ENCODE data around the gene ASCC2. TPM values are rescaled to one million over a fixed set of nuclear protein-coding genes. Genes with fewer than 3 reads are reported as not detected.

Gene ASCC2
- total and polyA plus RNA-seq, 12 donors, result 44.8 to 153 (median 74.7) TPM

DNA sequence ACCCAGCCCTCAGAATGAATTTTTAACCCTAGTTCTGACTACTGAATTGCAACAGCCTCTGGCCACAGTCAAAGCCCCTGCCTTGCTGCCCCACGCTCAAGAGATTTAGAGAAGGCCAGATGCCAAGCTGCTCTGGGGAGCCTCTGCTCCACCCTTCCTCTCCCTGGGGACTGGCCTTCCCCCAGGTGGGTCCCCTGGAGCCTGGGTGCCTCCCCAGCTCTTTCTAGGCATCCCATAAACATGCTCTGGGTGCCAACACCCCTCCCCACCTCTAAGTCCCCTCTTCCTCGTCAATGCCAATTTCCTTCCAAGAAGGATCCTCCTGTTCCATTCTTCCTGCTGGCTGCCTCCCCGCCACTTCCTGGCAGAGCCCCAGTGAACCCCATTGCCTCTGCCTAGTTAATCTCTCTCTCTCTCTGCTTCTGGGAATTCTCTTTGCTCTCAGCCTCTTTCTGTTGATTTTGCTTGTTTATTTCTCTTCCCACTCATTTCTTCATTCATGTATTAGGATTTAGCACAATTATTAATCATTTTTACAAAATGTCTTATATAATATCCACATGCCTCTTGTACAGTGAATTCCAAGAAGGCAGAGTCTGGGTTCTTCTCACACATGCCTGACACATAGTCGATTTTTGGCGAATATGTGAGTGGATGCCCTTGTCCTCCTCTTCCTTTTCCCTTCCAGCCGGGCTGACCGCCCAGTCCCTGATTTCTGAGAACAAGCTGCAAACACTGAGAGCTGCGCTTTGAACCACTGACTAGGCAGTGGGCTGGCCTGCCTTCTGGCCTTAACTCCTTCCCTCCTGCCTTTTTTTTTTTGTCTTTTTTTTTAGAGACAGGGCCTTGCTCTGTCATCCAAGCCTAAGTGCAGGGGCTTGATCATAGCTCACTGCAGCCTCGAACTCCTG lies 53.4 kb downstream of the ASCC2 start:
- Histone ChIP-seq H3K27ac (peak overlapping the region; percentile 19 to 87 (median 79)), H3K27me3 (no peaks in the 10 kb centered on the region), H3K4me3 (no peak overlapping the region), H3K9me3 (replicated peaks in 1 of 3) (no peaks in the 10 kb centered on the region), H3K4me1 (replicated peaks in 1 of 2) (peaks cover 50 to 63% of the 10 kb centered on the region in 2 donors), H3K36me3 (replicated peaks in 1 of 2) (peaks cover 0 to 14% of the 10 kb centered on the region in 2 donors)
- peak; percentile 59 to 92 (median 86) for DNase-seq
- intact Hi-C loops (cut with DNase I), result no loop called here
- WGBS, 4 donors, result 19 to 31% (median 25%) methylated on average over 9 of the region's 9 CpGs
- TF ChIP-seq POLR2A (IDR thresholded peaks at IDR 0.05) (no peak), CTCF (IDR thresholded peaks at IDR 0.05) (no peak)

DNA sequence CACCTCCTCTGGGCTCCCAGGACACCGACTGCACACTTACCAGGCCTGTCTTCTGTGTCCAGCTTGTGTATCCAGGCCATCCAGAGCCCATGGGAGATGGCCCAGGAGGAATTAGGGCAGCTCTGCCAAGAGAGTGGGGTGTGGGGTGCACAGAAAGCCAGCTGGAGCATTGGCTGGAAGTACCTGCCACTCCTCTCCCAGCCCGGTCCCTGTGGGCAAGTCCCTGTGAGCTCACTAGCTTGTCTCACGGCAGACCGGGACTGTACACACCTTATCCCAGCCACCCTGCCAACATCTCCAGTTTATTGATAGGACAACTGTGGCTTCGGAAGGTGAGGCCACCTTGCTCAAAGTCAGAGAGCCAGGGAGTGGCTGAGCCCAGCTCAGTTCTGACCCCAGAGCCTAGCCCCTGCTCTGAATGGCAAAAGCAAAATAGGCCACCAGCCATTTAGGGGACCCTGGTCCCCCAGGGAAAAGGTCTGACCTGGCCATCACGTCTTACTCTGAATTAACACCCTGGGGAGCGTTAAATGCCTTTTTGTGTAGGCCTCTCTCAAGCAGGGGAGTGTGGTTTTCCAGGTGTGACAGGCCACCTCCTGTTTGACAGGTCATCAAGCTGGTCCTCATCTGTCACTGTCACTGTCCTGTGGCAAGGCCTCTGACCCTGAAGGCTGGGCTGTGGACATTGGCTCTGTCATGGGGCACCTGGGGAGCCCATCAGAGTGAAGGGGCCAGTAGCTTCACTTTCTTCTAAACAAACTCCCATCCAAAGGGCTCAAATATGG lies 55.8 kb downstream of the ASCC2 start:
- H3K4me1 ChIP-seq (replicated peaks in 1 of 2), result peaks cover 53 to 57% of the 10 kb centered on the region in 2 donors
- H3K27me3 ChIP-seq, result no peaks in the 10 kb centered on the region
- H3K27ac ChIP-seq, result peak overlapping the region; percentile 24 to 87 (median 72)
- H3K36me3 ChIP-seq (replicated peaks in 1 of 2), result no peaks in the 10 kb centered on the region
- no peak overlapping the region for H3K4me3 ChIP-seq
- no peaks in the 10 kb centered on the region for H3K9me3 ChIP-seq (replicated peaks in 1 of 3)
- intact Hi-C loops (cut with DNase I), result no loop called here
- peak; percentile 74 to 92 (median 89) for DNase-seq
- WGBS, 4 donors, result 30 to 86% (median 59%) methylated on average over 3 to 7 of the region's 7 CpGs
- TF ChIP-seq CTCF (IDR thresholded peaks at IDR 0.05) (no peak), POLR2A (IDR thresholded peaks at IDR 0.05) (peak in 1 of 2 donors; percentile 39)

DNA sequence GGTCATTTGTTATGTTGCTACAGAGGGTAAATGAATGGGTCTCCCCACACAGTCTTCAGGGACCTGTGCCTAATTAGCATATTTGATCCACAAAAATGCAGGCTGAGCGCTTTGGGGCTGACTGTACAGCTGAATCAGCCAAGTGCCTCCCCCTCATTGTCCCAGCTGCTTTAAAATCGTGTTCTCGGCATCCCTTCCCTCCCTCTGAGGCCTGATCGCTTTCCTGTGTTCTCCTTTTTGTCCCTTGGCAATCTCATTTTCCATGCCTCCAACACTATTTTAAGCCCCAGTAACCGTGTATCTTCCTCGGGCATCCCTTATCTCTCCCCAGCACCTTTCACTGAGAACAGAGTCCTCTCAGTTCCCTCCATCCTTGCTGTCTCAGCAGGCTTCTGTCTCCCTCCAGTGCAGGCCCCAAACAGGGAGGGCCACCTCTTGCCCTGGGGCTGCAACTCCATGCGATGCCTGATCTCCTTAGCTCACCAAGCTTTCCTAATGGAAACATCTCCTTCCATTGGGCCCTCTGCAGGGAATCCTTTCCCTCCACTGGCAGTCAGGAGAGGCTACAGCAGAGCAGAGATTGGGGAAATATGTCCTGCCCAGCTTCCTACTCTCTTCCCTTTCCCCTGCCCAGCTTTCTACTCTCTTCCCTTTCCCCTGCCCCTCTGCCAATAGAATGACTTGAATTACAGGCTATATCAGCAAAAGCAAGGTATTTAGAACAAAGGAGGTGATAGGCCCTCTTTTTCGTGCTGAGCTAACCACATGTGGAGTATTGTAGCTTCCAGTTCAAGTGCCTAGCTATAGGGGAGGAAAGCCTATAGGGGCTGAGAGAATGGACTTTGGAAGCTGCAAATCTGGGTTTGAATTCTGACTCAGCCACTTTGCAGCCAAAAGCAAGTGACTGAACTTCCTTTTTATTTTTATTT lies 57.1 kb downstream of the ASCC2 start:
- no peaks in the 10 kb centered on the region for H3K9me3 ChIP-seq (replicated peaks in 1 of 3)
- no peaks in the 10 kb centered on the region for H3K36me3 ChIP-seq (replicated peaks in 1 of 2)
- 38 to 52% (median 45%) methylated on average over 8 of the region's 8 CpGs for WGBS, 4 donors
- TF ChIP-seq POLR2A (IDR thresholded peaks at IDR 0.05), result no peak
- TF ChIP-seq CTCF (IDR thresholded peaks at IDR 0.05), result no peak
- DNase-seq, result peak in 1 of 7 donors; percentile 24
- H3K4me3 ChIP-seq, result no peak overlapping the region
- no peaks in the 10 kb centered on the region for H3K27me3 ChIP-seq
- peaks cover 53 to 56% of the 10 kb centered on the region in 2 donors for H3K4me1 ChIP-seq (replicated peaks in 1 of 2)
- peak overlapping the region; percentile 15 to 87 (median 72) for H3K27ac ChIP-seq
- intact Hi-C loops (cut with DNase I), result no loop called here
